Thyroid gland (tissue), 4 donors: ENCODE results near the gene ITLN1.

ENCODE experiments used
- POLR2A ChIP-seq, 2 donors: fragments of 450-650 bp; IDR thresholded peaks; one replicate each; pipeline ENCODE4 v1.6.1; 2017; ENCODE audit warnings: antibody characterized with exemption in 2 of 2, mild to moderate bottlenecking in 2 of 2, moderate library complexity in 1 of 2
- TF ChIP-seq, protein P1 (sequence below), 6 experiments: fragments of 200-600 bp in 3 of 6; fragments of 450-650 bp in 3 of 6; sonication (generic) in 3 of 6; IDR thresholded peaks; one replicate each; pipeline ENCODE4 v1.5.1; 2016 to 2019; ENCODE audit warnings: antibody characterized with exemption in 6 of 6, mild to moderate bottlenecking in 2 of 6, inconsistent platforms in 1 of 6, moderate library complexity in 1 of 6

DNA sequence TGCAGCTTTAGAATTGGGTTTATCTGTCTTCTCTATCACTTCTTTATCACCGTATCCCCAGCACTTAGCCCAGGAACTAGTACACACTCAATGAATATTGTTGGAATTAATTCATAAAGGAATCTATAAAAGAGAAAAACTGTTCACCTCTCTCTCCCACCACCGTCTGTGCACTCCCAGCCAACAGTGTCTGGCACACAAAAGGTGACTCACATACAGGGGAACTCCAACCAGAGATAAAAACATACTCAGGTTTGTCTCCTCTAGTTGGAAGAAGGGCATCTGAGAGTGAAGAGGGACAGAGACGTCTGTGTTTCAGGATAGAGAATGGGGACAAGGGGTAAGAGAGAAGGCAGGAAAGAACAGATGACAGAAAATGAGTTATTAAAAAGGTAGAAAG, 10.0 kb downstream of the ITLN1 start:
- TF ChIP-seq, protein P1, sequence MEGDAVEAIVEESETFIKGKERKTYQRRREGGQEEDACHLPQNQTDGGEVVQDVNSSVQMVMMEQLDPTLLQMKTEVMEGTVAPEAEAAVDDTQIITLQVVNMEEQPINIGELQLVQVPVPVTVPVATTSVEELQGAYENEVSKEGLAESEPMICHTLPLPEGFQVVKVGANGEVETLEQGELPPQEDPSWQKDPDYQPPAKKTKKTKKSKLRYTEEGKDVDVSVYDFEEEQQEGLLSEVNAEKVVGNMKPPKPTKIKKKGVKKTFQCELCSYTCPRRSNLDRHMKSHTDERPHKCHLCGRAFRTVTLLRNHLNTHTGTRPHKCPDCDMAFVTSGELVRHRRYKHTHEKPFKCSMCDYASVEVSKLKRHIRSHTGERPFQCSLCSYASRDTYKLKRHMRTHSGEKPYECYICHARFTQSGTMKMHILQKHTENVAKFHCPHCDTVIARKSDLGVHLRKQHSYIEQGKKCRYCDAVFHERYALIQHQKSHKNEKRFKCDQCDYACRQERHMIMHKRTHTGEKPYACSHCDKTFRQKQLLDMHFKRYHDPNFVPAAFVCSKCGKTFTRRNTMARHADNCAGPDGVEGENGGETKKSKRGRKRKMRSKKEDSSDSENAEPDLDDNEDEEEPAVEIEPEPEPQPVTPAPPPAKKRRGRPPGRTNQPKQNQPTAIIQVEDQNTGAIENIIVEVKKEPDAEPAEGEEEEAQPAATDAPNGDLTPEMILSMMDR (IDR thresholded peaks at IDR 0.05), result no peak
- no peak for TF ChIP-seq POLR2A (IDR thresholded peaks at IDR 0.05)
